ENCODE data around the gene ACAD10. TPM values are rescaled to one million over a fixed set of nuclear protein-coding genes. Genes with fewer than 3 reads are reported as not detected.

Gene ACAD10
- total RNA-seq, 2 experiments from 2014 or later, result 15.0 to 35.3 TPM

DNA sequence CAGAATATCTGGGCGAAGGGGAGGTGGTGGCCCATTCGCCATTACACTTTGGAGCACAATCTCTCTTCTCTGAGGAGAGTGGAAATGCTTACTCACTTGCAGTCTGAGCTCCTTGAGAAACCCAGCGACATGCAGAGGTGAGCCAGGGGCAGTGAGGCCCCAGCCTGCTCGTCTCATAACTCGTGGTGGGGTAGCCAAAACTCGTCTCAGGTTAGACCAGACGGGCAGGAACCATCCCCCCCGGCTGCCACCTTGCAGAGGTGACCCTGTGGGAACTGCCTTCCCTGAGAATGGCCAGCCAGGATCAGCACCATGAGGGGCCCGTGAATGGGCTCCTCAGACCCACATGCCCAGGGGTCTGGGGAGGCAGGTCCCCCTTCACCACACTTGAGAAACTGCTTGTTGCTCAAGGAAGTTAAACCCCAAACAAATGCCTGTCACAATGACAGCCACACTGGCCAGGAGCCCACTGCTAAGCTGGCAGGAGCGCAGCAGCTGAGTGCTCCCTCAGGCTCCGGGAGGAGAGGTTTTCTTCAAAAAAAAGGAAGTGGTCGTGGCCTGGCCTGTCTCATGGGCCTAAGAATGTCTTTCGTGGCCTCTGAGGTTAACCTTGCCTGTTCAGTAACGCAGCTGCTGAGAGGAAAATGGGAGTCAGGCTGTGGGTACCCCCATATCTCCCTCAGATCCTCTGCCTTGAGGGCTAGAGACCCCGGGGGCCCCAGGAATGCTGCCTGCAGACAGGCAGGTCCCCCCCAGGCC, 71.7 kb downstream of the ACAD10 start:
- TF ChIP-seq CTCF (conservative IDR thresholded peaks at IDR 0.05; ENCODE audit: low read length), result no peak
- TF ChIP-seq EZH2phosphoT487 (IDR thresholded peaks at IDR 0.05; ENCODE audit: borderline replicate concordance, low read depth, low read length), result no peak
- CTCF ChIA-PET (ENCODE audit: unreplicated experiment), result no interaction called here
- intact Hi-C loops (cut with micrococcal nuclease; ENCODE audit: unreplicated experiment), result no loop called here
- peaks cover 53% of the 10 kb centered on the region for H3K4me1 ChIP-seq (ENCODE audit: insufficient read depth, low read length, poor library complexity, severe bottlenecking)
- no peaks in the 10 kb centered on the region for H3K79me2 ChIP-seq (ENCODE audit: insufficient read depth, low read depth, low read length)
- H3K36me3 ChIP-seq (ENCODE audit: insufficient read depth, low read length), result no peaks in the 10 kb centered on the region
- peak overlapping the region; percentile 57 for H3K4me2 ChIP-seq (ENCODE audit: low read length)
- peak overlapping the region; percentile 65; the same call in 1 of the 2 replicates for H2AFZ ChIP-seq (ENCODE audit: low read length)
- no peaks in the 10 kb centered on the region for H4K20me1 ChIP-seq (ENCODE audit: insufficient read depth, low read length)
- no peaks in the 10 kb centered on the region for H3K9me2 ChIP-seq (ENCODE audit: insufficient read depth, low read length)
- no TSS peak for BruUV-seq (replicated peaks)
- H3K27ac ChIP-seq (ENCODE audit: low read depth, low read length, poor library complexity, severe bottlenecking), result peak overlapping the region; percentile 47
- H3K9me3 ChIP-seq (ENCODE audit: low read length), result no peaks in the 10 kb centered on the region
- DNase-seq (ENCODE audit: low spot score), result peak; percentile 76
- H3K4me3 ChIP-seq (ENCODE audit: low read depth, low read length, poor library complexity, severe bottlenecking), result no peak overlapping the region
- POLR2A ChIA-PET, result interaction anchor here (0.7 to 1.1 kb wide), 2 partner anchors 13 to 28 kb away, joined by 3 to 5 read pairs; no protein-coding TSS in a partner anchor

- BruUV-seq (replicated peaks), result no TSS peak
- Histone ChIP-seq H3K9me2 (ENCODE audit: insufficient read depth, low read length) (no peaks in the 10 kb centered on the region), H3K4me1 (ENCODE audit: insufficient read depth, low read length, poor library complexity, severe bottlenecking) (peaks cover 59% of the 10 kb centered on the region), H3K36me3 (ENCODE audit: insufficient read depth, low read length) (no peaks in the 10 kb centered on the region), H3K4me3 (ENCODE audit: low read depth, low read length, poor library complexity, severe bottlenecking) (no peak overlapping the region), H3K27ac (ENCODE audit: low read depth, low read length, poor library complexity, severe bottlenecking) (peak overlapping the region; percentile 47), H4K20me1 (ENCODE audit: insufficient read depth, low read length) (no peaks in the 10 kb centered on the region), H3K79me2 (ENCODE audit: insufficient read depth, low read depth, low read length) (no peaks in the 10 kb centered on the region), H2AFZ (ENCODE audit: low read length) (peak overlapping the region; percentile 65; the same call in 1 of the 2 replicates), H3K4me2 (ENCODE audit: low read length) (peak overlapping the region; percentile 57), H3K9me3 (ENCODE audit: low read length) (no peaks in the 10 kb centered on the region)
- no peak for TF ChIP-seq EZH2phosphoT487 (IDR thresholded peaks at IDR 0.05; ENCODE audit: borderline replicate concordance, low read depth, low read length)
- no peak for TF ChIP-seq CTCF (conservative IDR thresholded peaks at IDR 0.05; ENCODE audit: low read length)
- ChIA-PET CTCF (ENCODE audit: unreplicated experiment) (no interaction called here), POLR2A (no interaction called here)
- DNase-seq (ENCODE audit: low spot score), result no peak
- intact Hi-C loops (cut with micrococcal nuclease; ENCODE audit: unreplicated experiment), result no loop called here
Observed at GRCh38 chr12:111758120-111758561, 72.3 kb downstream of the ACAD10 start.

DNA sequence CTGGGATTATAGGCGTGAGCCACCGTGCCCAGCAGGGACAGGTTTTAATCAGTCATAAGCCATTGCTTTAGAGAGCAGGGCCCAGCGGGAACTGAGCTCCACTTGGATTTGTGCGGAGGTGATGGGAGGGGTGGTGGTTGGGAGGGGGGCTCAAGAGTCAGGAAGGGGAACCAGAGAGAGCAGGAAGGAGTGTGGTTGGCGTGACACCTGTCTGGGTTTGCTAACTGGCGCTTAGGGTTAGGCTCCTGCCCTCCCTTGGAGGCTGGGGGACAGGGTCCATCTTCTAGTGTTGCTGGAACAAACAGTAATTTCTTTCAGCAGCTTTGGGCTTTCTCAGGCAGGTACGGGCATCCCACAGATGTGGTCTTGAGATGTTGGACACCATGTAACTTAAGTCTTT, 73.4 kb downstream of the ACAD10 start:
- no TSS peak for BruUV-seq (replicated peaks)
- no peak overlapping the region for H2AFZ ChIP-seq (ENCODE audit: low read length)
- no peak overlapping the region for H3K4me3 ChIP-seq (ENCODE audit: low read depth, low read length, poor library complexity, severe bottlenecking)
- no peak overlapping the region for H3K4me2 ChIP-seq (ENCODE audit: low read length)
- no peak overlapping the region for H3K27ac ChIP-seq (ENCODE audit: low read depth, low read length, poor library complexity, severe bottlenecking)
- DNase-seq (ENCODE audit: low spot score), result no peak
- intact Hi-C loops (cut with micrococcal nuclease; ENCODE audit: unreplicated experiment), result no loop called here
- no peaks in the 10 kb centered on the region for H3K9me2 ChIP-seq (ENCODE audit: insufficient read depth, low read length)
- H3K36me3 ChIP-seq (ENCODE audit: insufficient read depth, low read length), result no peaks in the 10 kb centered on the region
- ChIA-PET CTCF (ENCODE audit: unreplicated experiment) (interaction anchor here (0.6 to 0.7 kb wide), 2 partner anchors 20 to 491 kb away, joined by 3 read pairs; no protein-coding TSS in a partner anchor), POLR2A (interaction anchor here (0.6 to 2.8 kb wide), 5 partner anchors 29 to 175 kb away, joined by 3 to 9 read pairs (median 3); no protein-coding TSS in a partner anchor)
- no peaks in the 10 kb centered on the region for H4K20me1 ChIP-seq (ENCODE audit: insufficient read depth, low read length)
- H3K79me2 ChIP-seq (ENCODE audit: insufficient read depth, low read depth, low read length), result no peaks in the 10 kb centered on the region
- TF ChIP-seq CTCF (conservative IDR thresholded peaks at IDR 0.05; ENCODE audit: low read length) (no peak), EZH2phosphoT487 (IDR thresholded peaks at IDR 0.05; ENCODE audit: borderline replicate concordance, low read depth, low read length) (no peak)
- no peaks in the 10 kb centered on the region for H3K9me3 ChIP-seq (ENCODE audit: low read length)
- H3K4me1 ChIP-seq (ENCODE audit: insufficient read depth, low read length, poor library complexity, severe bottlenecking), result peaks cover 70% of the 10 kb centered on the region
